Activated CD4-positive, alpha-beta T cell treated with anti-CD3 and anti-CD28 coated beads, Interleukin-2, amount 10 ng/mL, durations not matched to agents 24 days and 14 days (primary cell): ENCODE results near the gene FAM131A. TPM values are rescaled to one million over a fixed set of nuclear protein-coding genes. Genes with fewer than 3 reads are reported as not detected.

Experiments used
- DNase-seq: peaks from one replicate; pipeline ENCODE4 v3.0.0; 2022
- H3K27ac Mint-ChIP-seq: one replicate; pipeline ENCODE4 v1.8.0; 2022; ENCODE audit warnings: mild to moderate bottlenecking, mixed read lengths
- H3K27me3 Mint-ChIP-seq: one replicate; pipeline ENCODE4 v1.8.0; 2022; ENCODE audit warnings: mixed read lengths
- H3K36me3 Mint-ChIP-seq: one replicate; pipeline ENCODE4 v1.8.0; 2022; ENCODE audit warnings: low read depth, mild to moderate bottlenecking, mixed read lengths
- H3K4me1 Mint-ChIP-seq: one replicate; pipeline ENCODE4 v1.8.0; 2021; ENCODE audit warnings: mixed read lengths
- H3K4me3 Mint-ChIP-seq: one replicate; pipeline ENCODE4 v1.8.0; 2022; ENCODE audit warnings: mild to moderate bottlenecking, moderate library complexity, mixed read lengths
- H3K9me3 Mint-ChIP-seq: one replicate; pipeline ENCODE4 v1.8.0; 2021; ENCODE audit warnings: mixed read lengths
- intact Hi-C: fragments of 100-400 bp; cut with micrococcal nuclease; formaldehyde crosslinking; loops from one replicate; pipeline ENCODE4 v1.15.1; 2023
- total RNA-seq: library from RNA; stranded (reverse); gene quantifications from 2 replicates; pipeline ENCODE4 v1.2.3, GENCODE V29; 2022

FAM131A gene
- total RNA-seq, 1 donor from 2014 or later: 8.7 TPM

- H3K36me3 Mint-ChIP-seq: no peaks in the 10 kb centered on the region
- peaks cover 38% of the 10 kb centered on the region for H3K27me3 Mint-ChIP-seq
- no peak for DNase-seq
- intact Hi-C loops: no loop called here
- H3K27ac Mint-ChIP-seq: no peak overlapping the region
- no peaks in the 10 kb centered on the region for H3K9me3 Mint-ChIP-seq
- no peaks in the 10 kb centered on the region for H3K4me1 Mint-ChIP-seq
- H3K4me3 Mint-ChIP-seq: no peak overlapping the region
Observed at GRCh38 chr3:184386047-184386806, 48.8 kb downstream of the FAM131A start.

- Mint-ChIP-seq H3K9me3 (no peaks in the 10 kb centered on the region), H3K36me3 (no peaks in the 10 kb centered on the region), H3K4me1 (no peaks in the 10 kb centered on the region), H3K4me3 (no peak overlapping the region), H3K27ac (no peak overlapping the region), H3K27me3 (peaks cover 31% of the 10 kb centered on the region)
- DNase-seq: no peak
- intact Hi-C loops: no loop called here
Observed at GRCh38 chr3:184387174-184387714, 49.8 kb downstream of the FAM131A start.

DNA sequence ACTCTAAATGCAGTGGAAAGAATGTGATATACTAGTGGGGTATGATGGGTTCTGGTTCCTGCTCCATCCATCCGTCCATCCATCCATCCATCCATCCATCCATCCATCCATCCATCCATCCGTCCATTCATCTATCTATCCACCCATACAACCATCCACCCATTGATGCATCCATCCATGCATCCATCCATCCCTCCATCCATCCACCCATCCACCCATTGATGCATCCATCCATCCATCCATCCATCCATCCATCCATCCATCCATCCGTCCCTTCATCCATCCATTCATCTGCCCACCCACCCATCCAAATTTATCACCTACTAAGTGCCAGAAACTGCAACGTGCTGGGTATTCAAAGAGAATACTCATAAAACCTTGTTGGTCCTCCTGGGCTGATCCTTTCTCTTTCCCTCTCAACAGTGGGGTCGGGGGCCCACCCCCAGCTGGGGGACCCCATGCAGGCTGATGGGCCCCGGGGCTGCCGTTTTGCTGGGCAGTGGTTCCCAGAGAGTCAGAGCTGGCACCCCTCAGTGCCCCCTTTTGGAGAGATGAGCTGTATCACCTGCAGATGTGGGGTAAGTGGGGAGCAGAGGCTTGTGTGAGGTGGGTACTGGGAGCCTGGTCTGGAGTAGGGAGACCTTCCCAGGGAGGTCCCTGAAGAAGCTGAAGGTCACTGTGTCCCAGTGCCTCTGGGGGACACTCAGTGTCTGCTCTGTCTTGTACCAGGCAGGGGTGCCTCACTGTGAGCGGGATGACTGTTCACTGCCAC, 51.0 kb downstream of the FAM131A start:
- no peak overlapping the region for H3K27ac Mint-ChIP-seq
- H3K36me3 Mint-ChIP-seq: no peaks in the 10 kb centered on the region
- H3K4me1 Mint-ChIP-seq: no peaks in the 10 kb centered on the region
- intact Hi-C loops: no loop called here
- DNase-seq: no peak
- no peak overlapping the region for H3K4me3 Mint-ChIP-seq
- H3K27me3 Mint-ChIP-seq: peaks cover 22% of the 10 kb centered on the region
- H3K9me3 Mint-ChIP-seq: no peaks in the 10 kb centered on the region

GRCh38 chr3:184388936-184389230, 51.5 kb downstream of the FAM131A start:
- DNase-seq: no peak
- H3K4me3 Mint-ChIP-seq: no peak overlapping the region
- peaks cover 21% of the 10 kb centered on the region for H3K27me3 Mint-ChIP-seq
- H3K27ac Mint-ChIP-seq: no peak overlapping the region
- no peaks in the 10 kb centered on the region for H3K4me1 Mint-ChIP-seq
- no peaks in the 10 kb centered on the region for H3K36me3 Mint-ChIP-seq
- intact Hi-C loops: no loop called here
- no peaks in the 10 kb centered on the region for H3K9me3 Mint-ChIP-seq

GRCh38 chr3:184389384-184389783, 52.0 kb downstream of the FAM131A start:
- no peak for DNase-seq
- Mint-ChIP-seq H3K4me1 (no peaks in the 10 kb centered on the region), H3K9me3 (no peaks in the 10 kb centered on the region), H3K36me3 (no peaks in the 10 kb centered on the region), H3K27me3 (peaks cover 16% of the 10 kb centered on the region), H3K27ac (no peak overlapping the region), H3K4me3 (no peak overlapping the region)
- intact Hi-C loops: no loop called here

- no peak overlapping the region for H3K27ac Mint-ChIP-seq
- H3K36me3 Mint-ChIP-seq: no peaks in the 10 kb centered on the region
- intact Hi-C loops: no loop called here
- no peak for DNase-seq
- H3K4me1 Mint-ChIP-seq: no peaks in the 10 kb centered on the region
- peaks cover 16% of the 10 kb centered on the region for H3K27me3 Mint-ChIP-seq
- no peaks in the 10 kb centered on the region for H3K9me3 Mint-ChIP-seq
- no peak overlapping the region for H3K4me3 Mint-ChIP-seq
Observed at GRCh38 chr3:184389935-184390528, 52.6 kb downstream of the FAM131A start.

DNA sequence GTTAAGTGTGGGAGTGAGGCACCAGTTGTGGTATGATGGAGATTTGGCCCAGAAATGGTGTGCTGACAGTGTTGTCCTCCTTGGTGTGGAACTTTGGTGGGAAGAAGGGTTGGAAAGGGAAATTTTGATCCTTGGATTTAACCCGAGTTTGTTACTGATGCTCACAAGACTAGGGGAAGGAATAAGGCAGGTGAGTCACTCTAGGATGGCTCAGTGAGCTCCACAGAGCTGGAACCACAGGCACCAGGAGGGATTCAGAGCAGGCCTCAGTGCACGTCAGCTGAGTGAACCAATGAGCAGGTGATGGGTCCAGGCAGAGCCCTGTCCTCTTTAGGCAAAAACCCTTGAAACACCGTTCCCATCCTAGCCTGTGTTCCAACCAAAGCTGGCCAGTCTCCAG, 53.9 kb downstream of the FAM131A start:
- peaks cover 17% of the 10 kb centered on the region for H3K27me3 Mint-ChIP-seq
- intact Hi-C loops: no loop called here
- no peak for DNase-seq
- no peak overlapping the region for H3K4me3 Mint-ChIP-seq
- no peaks in the 10 kb centered on the region for H3K36me3 Mint-ChIP-seq
- no peaks in the 10 kb centered on the region for H3K4me1 Mint-ChIP-seq
- H3K27ac Mint-ChIP-seq: no peak overlapping the region
- no peaks in the 10 kb centered on the region for H3K9me3 Mint-ChIP-seq

- Mint-ChIP-seq H3K27ac (no peak overlapping the region), H3K4me3 (no peak overlapping the region), H3K4me1 (no peaks in the 10 kb centered on the region), H3K27me3 (peaks cover 15% of the 10 kb centered on the region), H3K36me3 (no peaks in the 10 kb centered on the region), H3K9me3 (no peaks in the 10 kb centered on the region)
- DNase-seq: no peak
- intact Hi-C loops: no loop called here
Observed at GRCh38 chr3:184395320-184395660, 57.9 kb downstream of the FAM131A start.

Other genes with a start within 250 kb of the FAM131A start
- not detected in 2 replicates for gene HTR3E, start 240.5 kb upstream of the FAM131A start, total RNA-seq
- gene EIF2B5, start 202.2 kb upstream of the FAM131A start, total RNA-seq: 72.2 and 74.7 TPM in 2 replicates
- gene DVL3, start 182.2 kb upstream of the FAM131A start, total RNA-seq: 49.0 and 54.5 TPM in 2 replicates
- 241 and 242 TPM in 2 replicates for gene AP2M1, start 162.7 kb upstream of the FAM131A start, total RNA-seq
- gene ABCF3, start 151.4 kb upstream of the FAM131A start, total RNA-seq: 66.9 and 67.6 TPM in 2 replicates
- gene VWA5B2, start 108.0 kb upstream of the FAM131A start, total RNA-seq: not detected in 2 replicates
- gene ALG3, start 88.6 kb upstream of the FAM131A start, total RNA-seq: 82.5 and 85.3 TPM in 2 replicates
- 14.3 and 15.9 TPM in 2 replicates for gene EEF1AKMT4, start 87.9 kb upstream of the FAM131A start, total RNA-seq
- 0.14 TPM in 2 replicates for gene CAMK2N2, start 76.0 kb upstream of the FAM131A start, total RNA-seq
- not detected in 2 replicates for gene ECE2, start 61.6 kb upstream of the FAM131A start, total RNA-seq
- gene PSMD2, start 38.4 kb upstream of the FAM131A start, total RNA-seq: 280 and 283 TPM in 2 replicates
- 680 and 700 TPM in 2 replicates for gene EIF4G1, start 23.0 kb upstream of the FAM131A start, total RNA-seq
- gene CLCN2, start 24.0 kb downstream of the FAM131A start, total RNA-seq: 8.3 and 8.4 TPM in 2 replicates
- gene POLR2H, start 24.1 kb downstream of the FAM131A start, total RNA-seq: 159 and 161 TPM in 2 replicates
- gene THPO, start 40.6 kb downstream of the FAM131A start, total RNA-seq: not detected in 2 replicates
- gene CHRD, start 42.5 kb downstream of the FAM131A start, total RNA-seq: 0.07 TPM in 1 of 2 replicates, not detected in the other
- 0.05 TPM in 1 of 2 replicates, not detected in the other for gene EPHB3, start 224.2 kb downstream of the FAM131A start, total RNA-seq